SU-DHL-6 (cell line): ENCODE measurements around the gene NHSL2.
"Not testable (repeated sequence)": the region's sequence is repeated elsewhere in the genome, so short reads cannot be mapped to it uniquely, and the experiment has no call there.

Source experiments
- H2AFZ ChIP-seq: fragments of 200-600 bp; sonication (generic); 2 replicates; pipeline ENCODE4 v1.6.1; 2014; ENCODE audit warnings: low read depth, mild to moderate bottlenecking, moderate library complexity, mixed read lengths, antibody characterized with exemption, low read length; ENCODE audit not compliant: severe bottlenecking
- H3F3A ChIP-seq: fragments of 200-600 bp; shearing (Covaris generic); 2 replicates; pipeline ENCODE4 v1.6.0; 2016; ENCODE audit warnings: antibody characterized with exemption, mild to moderate bottlenecking; ENCODE audit not compliant: insufficient read depth
- H3K27ac ChIP-seq: fragments of 200-600 bp; sonication (generic); 2 replicates; pipeline ENCODE4 v1.5.1; 2016; ENCODE audit warnings: low read depth, mild to moderate bottlenecking, low read length, moderate library complexity, mixed read lengths
- H3K27me3 ChIP-seq: fragments of 200-600 bp; sonication (generic), shearing (Covaris generic); 2 replicates; pipeline ENCODE4 v1.6.0; 2014; ENCODE audit warnings: mild to moderate bottlenecking, low read length
- H3K36me3 ChIP-seq: fragments of 200-600 bp; sonication (generic); 2 replicates; pipeline ENCODE4 v1.6.1; 2014; ENCODE audit warnings: mild to moderate bottlenecking, low read length, mixed read lengths
- H3K4me2 ChIP-seq: fragments of 300-600, 200-600 bp; shearing (Covaris generic), sonication (generic); 2 replicates; pipeline ENCODE4 v1.6.0; 2014; ENCODE audit warnings: low read length, low read depth, mild to moderate bottlenecking; ENCODE audit not compliant: poor library complexity, severe bottlenecking
- H3K4me3 ChIP-seq: fragments of 200-600 bp; sonication (generic); 2 replicates; pipeline ENCODE4 v1.5.1; 2014; ENCODE audit warnings: antibody characterized with exemption, low read length, mild to moderate bottlenecking, mixed read lengths; ENCODE audit not compliant: insufficient read depth, poor library complexity, severe bottlenecking
- H3K79me2 ChIP-seq: fragments of 200-600 bp; sonication (generic); 2 replicates; pipeline ENCODE4 v1.6.1; 2014; ENCODE audit warnings: mild to moderate bottlenecking, low read length, moderate library complexity; ENCODE audit not compliant: insufficient read depth
- H3K9ac ChIP-seq: fragments of 200-600 bp; sonication (generic); 2 replicates; pipeline ENCODE4 v1.7.0; 2014; ENCODE audit warnings: mild to moderate bottlenecking, low read length
- H3K9me2 ChIP-seq: fragments of 200-600 bp; sonication (generic); replicated peaks from 2 replicates; pipeline ENCODE4 v1.6.1; 2014; ENCODE audit warnings: low read length; ENCODE audit not compliant: insufficient read depth
- H3K9me3 ChIP-seq: fragments of 200-600 bp; sonication (generic); 2 replicates; pipeline ENCODE4 v1.6.1; 2014; ENCODE audit warnings: low read length, mixed read lengths; ENCODE audit not compliant: insufficient read depth
- H4K20me1 ChIP-seq: fragments of 200-600 bp; sonication (generic); 2 replicates; pipeline ENCODE4 v1.6.1; 2014; ENCODE audit warnings: low read depth, mild to moderate bottlenecking, antibody characterized with exemption, low read length, moderate library complexity, mixed read lengths
- CTCF ChIP-seq: fragments of 200-600 bp; sonication (generic); IDR thresholded peaks from one replicate; pipeline ENCODE4 v1.5.1; 2017; ENCODE audit warnings: antibody characterized with exemption, mild to moderate bottlenecking, low read length, moderate library complexity; ENCODE audit not compliant: insufficient read depth, poor library complexity, severe bottlenecking
- EZH2phosphoT487 ChIP-seq: fragments of 200-600 bp; sonication (generic), shearing (Covaris generic); conservative IDR thresholded peaks from 2 replicates; pipeline ENCODE4 v1.6.1; 2018; ENCODE audit warnings: mild to moderate bottlenecking, antibody characterized with exemption, low read length, moderate library complexity, mixed read lengths

NHSL2 gene

GRCh38 chrX:71954458-71954857 lies 43.8 kb downstream of the NHSL2 start:
- no peaks in the 10 kb centered on the region for H3K27me3 ChIP-seq
- no peaks in the 10 kb centered on the region for H3K36me3 ChIP-seq
- no peaks in the 10 kb centered on the region for H3F3A ChIP-seq
- no peak overlapping the region for H3K27ac ChIP-seq
- H3K4me3 ChIP-seq = no peak overlapping the region
- no peaks in the 10 kb centered on the region for H4K20me1 ChIP-seq
- no peaks in the 10 kb centered on the region for H3K9me2 ChIP-seq
- H3K9ac ChIP-seq = no peak overlapping the region
- H3K79me2 ChIP-seq = no peaks in the 10 kb centered on the region
- H3K9me3 ChIP-seq = no peaks in the 10 kb centered on the region
- H2AFZ ChIP-seq = no peak overlapping the region
- TF ChIP-seq CTCF (no peak), EZH2phosphoT487 (no peak)
- no peak overlapping the region for H3K4me2 ChIP-seq

- no peak for TF ChIP-seq EZH2phosphoT487
- no peak for TF ChIP-seq CTCF
- H2AFZ ChIP-seq = no peak overlapping the region
- H3K36me3 ChIP-seq = no peaks in the 10 kb centered on the region
- no peak overlapping the region for H3K4me3 ChIP-seq
- H3K4me2 ChIP-seq = no peak overlapping the region
- no peaks in the 10 kb centered on the region for H3K27me3 ChIP-seq
- no peaks in the 10 kb centered on the region for H3F3A ChIP-seq
- H3K9me3 ChIP-seq = no peaks in the 10 kb centered on the region
- H3K27ac ChIP-seq = no peak overlapping the region
- H3K9ac ChIP-seq = no peak overlapping the region
- H3K79me2 ChIP-seq = no peaks in the 10 kb centered on the region
- no peaks in the 10 kb centered on the region for H3K9me2 ChIP-seq
- no peaks in the 10 kb centered on the region for H4K20me1 ChIP-seq
Observed at GRCh38 chrX:71955530-71956120, 45.0 kb downstream of the NHSL2 start.

GRCh38 chrX:71958281-71958675 lies 47.6 kb downstream of the NHSL2 start:
- H3K9me2 ChIP-seq = no peaks in the 10 kb centered on the region
- no peak overlapping the region for H3K9ac ChIP-seq
- H2AFZ ChIP-seq = no peak overlapping the region
- no peaks in the 10 kb centered on the region for H3F3A ChIP-seq
- TF ChIP-seq EZH2phosphoT487 (no peak), CTCF (no peak)
- H3K4me2 ChIP-seq = no peak overlapping the region
- H3K36me3 ChIP-seq = no peaks in the 10 kb centered on the region
- H3K27ac ChIP-seq = no peak overlapping the region
- H3K27me3 ChIP-seq = no peaks in the 10 kb centered on the region
- no peaks in the 10 kb centered on the region for H4K20me1 ChIP-seq
- H3K79me2 ChIP-seq = no peaks in the 10 kb centered on the region
- H3K9me3 ChIP-seq = no peaks in the 10 kb centered on the region
- H3K4me3 ChIP-seq = no peak overlapping the region

GRCh38 chrX:71964184-71964583 lies 53.5 kb downstream of the NHSL2 start:
- H3K27me3 ChIP-seq, H3K4me3 ChIP-seq, H3K9ac ChIP-seq, H3K9me3 ChIP-seq, H3K79me2 ChIP-seq, H3K4me2 ChIP-seq, H4K20me1 ChIP-seq, H2AFZ ChIP-seq, H3K36me3 ChIP-seq, H3F3A ChIP-seq, H3K9me2 ChIP-seq, H3K27ac ChIP-seq: not testable (repeated sequence)
